COLO668 (cell line): ENCODE measurements around the gene GNL2.

Experiments
- DNase-seq: peaks from one replicate; lab custom pipeline; 2025; ENCODE audit not compliant: unreplicated experiment; lab: John Stamatoyannopoulos, UW

Gene GNL2

GRCh38 chr1:37517569-37517968 is 78.2 kb downstream of the GNL2 start:
- no peak for DNase-seq
